OCI-LY7 (cell line): ENCODE measurements around the gene EVI5. TPM values are rescaled to one million over a fixed set of nuclear protein-coding genes. Genes with fewer than 3 reads are reported as not detected.

Experiments
- BruUV-seq: library from RNA; stranded (reverse); fragments of 400-500 nt; replicated peaks from 2 replicates; lab custom pipeline; 2021; lab: Mats Ljungman, UMichigan
- CTCF ChIA-PET: fragments of 300-600 bp; sonication (Branson Sonifier 250); formaldehyde crosslinking; loops from one replicate; lab custom pipeline; 2022; ENCODE audit warnings: antibody characterized with exemption; ENCODE audit not compliant: unreplicated experiment; lab: Charles Lee
- POLR2A ChIA-PET: fragments of 300-600 bp; sonication (Branson Sonifier 250); formaldehyde crosslinking; loops from one replicate; lab custom pipeline; 2022; ENCODE audit warnings: antibody characterized with exemption; lab: Charles Lee
- DNase-seq: peaks from one replicate; pipeline ENCODE4 v3.0.0-alpha.2; 2015; ENCODE audit warnings: low spot score
- H2AFZ ChIP-seq: fragments of 200-600 bp; sonication (generic), shearing (Covaris generic); 2 replicates; pipeline ENCODE4 v1.6.1; 2014; ENCODE audit warnings: mild to moderate bottlenecking, antibody characterized with exemption, low read length, moderate library complexity
- H3K27ac ChIP-seq: fragments of 200-600 bp; sonication (generic); 2 replicates; pipeline ENCODE4 v1.5.1; 2014; ENCODE audit warnings: mixed run types, low read depth, mild to moderate bottlenecking, moderate library complexity, low read length, inconsistent platforms; ENCODE audit not compliant: poor library complexity, severe bottlenecking
- H3K36me3 ChIP-seq: fragments of 200-600 bp; sonication (generic); 2 replicates; pipeline ENCODE4 v1.6.1; 2014; ENCODE audit warnings: mild to moderate bottlenecking, antibody characterized with exemption, low read length, moderate library complexity, mixed read lengths; ENCODE audit not compliant: insufficient read depth
- H3K4me1 ChIP-seq: fragments of 200-600 bp; sonication (generic); 2 replicates; pipeline ENCODE4 v1.5.1; 2014; ENCODE audit warnings: mild to moderate bottlenecking, low read length; ENCODE audit not compliant: insufficient read depth, poor library complexity, severe bottlenecking
- H3K4me2 ChIP-seq: fragments of 200-600 bp; sonication (generic); 2 replicates; pipeline ENCODE4 v1.6.1; 2014; ENCODE audit warnings: mild to moderate bottlenecking, low read length
- H3K4me3 ChIP-seq: fragments of 200-600 bp; sonication (generic); 2 replicates; pipeline ENCODE4 v1.5.1; 2014; ENCODE audit warnings: mild to moderate bottlenecking, low read depth, low read length; ENCODE audit not compliant: poor library complexity, severe bottlenecking
- H3K79me2 ChIP-seq: fragments of 200-600 bp; sonication (generic); 2 replicates; pipeline ENCODE4 v1.6.1; 2016; ENCODE audit warnings: low read depth, mild to moderate bottlenecking, low read length, moderate library complexity, mixed read lengths; ENCODE audit not compliant: insufficient read depth
- H3K9me2 ChIP-seq: fragments of 200-600 bp; sonication (generic); 2 replicates; pipeline ENCODE4 v1.6.1; 2016; ENCODE audit warnings: mild to moderate bottlenecking, low read length, mixed read lengths; ENCODE audit not compliant: insufficient read depth
- H3K9me3 ChIP-seq: fragments of 200-600 bp; sonication (generic); 2 replicates; pipeline ENCODE4 v1.6.1; 2014; ENCODE audit warnings: mild to moderate bottlenecking, mixed run types, low read length, mixed read lengths
- H4K20me1 ChIP-seq: fragments of 200-600 bp; sonication (generic); 2 replicates; pipeline ENCODE4 v1.6.1; 2014; ENCODE audit warnings: mild to moderate bottlenecking, antibody characterized with exemption, low read length, moderate library complexity, mixed read lengths; ENCODE audit not compliant: insufficient read depth
- EZH2phosphoT487 ChIP-seq: fragments of 200-600 bp; sonication (generic); IDR thresholded peaks from 2 replicates; pipeline ENCODE4 v1.6.1; 2018; ENCODE audit warnings: low read depth, borderline replicate concordance, mild to moderate bottlenecking, mixed run types, antibody characterized with exemption, low read length, moderate library complexity, mixed read lengths
- intact Hi-C: fragments of 100-400 bp; cut with micrococcal nuclease; formaldehyde crosslinking; loops from one replicate; pipeline ENCODE4 v1.10.0; 2022; ENCODE audit not compliant: unreplicated experiment
- total RNA-seq, 2 experiments: library from RNA; depleted of rRNA in 1 of 2; stranded (reverse); fragments of >200 nt in 1 of 2; shearing (Covaris generic) in 1 of 2; gene quantifications; 2 replicates each; pipeline ENCODE4 v1.2.3, GENCODE V29; 2014 to 2022
- TF ChIP-seq, protein P1 (sequence below): fragments of 200-600 bp; sonication (generic); conservative IDR thresholded peaks from 2 replicates; pipeline ENCODE4 v1.5.1; 2014; ENCODE audit warnings: mild to moderate bottlenecking, antibody characterized with exemption, low read length, moderate library complexity, mixed read lengths

EVI5 gene
- total RNA-seq, 2 experiments from 2014 or later, result 15.1 to 27.8 TPM

DNA sequence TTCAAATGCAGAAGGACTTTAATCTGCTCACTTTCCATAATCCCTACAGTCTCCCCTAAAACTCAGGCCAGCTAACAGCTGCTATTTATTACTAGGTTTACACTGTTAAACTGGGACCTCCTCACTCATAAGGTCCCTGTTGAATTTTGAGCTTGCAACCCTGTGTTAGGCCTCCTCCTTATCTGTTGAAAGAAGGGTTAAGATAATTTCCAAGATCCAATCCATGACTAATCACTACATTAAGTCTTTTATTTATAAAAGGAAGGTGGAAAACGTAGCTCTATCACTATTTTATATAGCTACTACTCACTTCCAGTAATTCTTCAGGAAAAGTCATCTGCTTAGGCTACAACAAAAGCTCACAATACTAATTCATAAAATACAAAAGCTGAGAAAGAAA is 79.5 kb downstream of the EVI5 start:
- Histone ChIP-seq H3K79me2 (no peaks in the 10 kb centered on the region), H3K4me2 (no peak overlapping the region), H3K4me1 (no peaks in the 10 kb centered on the region), H4K20me1 (no peaks in the 10 kb centered on the region), H3K9me2 (no peaks in the 10 kb centered on the region), H3K36me3 (no peaks in the 10 kb centered on the region), H3K9me3 (no peaks in the 10 kb centered on the region), H3K4me3 (no peak overlapping the region), H3K27ac (no peak overlapping the region), H2AFZ (no peak overlapping the region)
- no peak for DNase-seq
- no TSS peak for BruUV-seq
- ChIA-PET POLR2A (interaction anchor here (0.6 to 1.8 kb wide), 11 partner anchors 9 to 1001 kb away, joined by 3 to 8 read pairs (median 4); no protein-coding TSS in a partner anchor), CTCF (interaction anchor here (0.9 kb wide), 1 partner anchor 44 kb away, joined by 3 read pairs; no protein-coding TSS in a partner anchor)
- intact Hi-C loops, result no loop called here
- no peak for TF ChIP-seq EZH2phosphoT487
- TF ChIP-seq, protein P1, sequence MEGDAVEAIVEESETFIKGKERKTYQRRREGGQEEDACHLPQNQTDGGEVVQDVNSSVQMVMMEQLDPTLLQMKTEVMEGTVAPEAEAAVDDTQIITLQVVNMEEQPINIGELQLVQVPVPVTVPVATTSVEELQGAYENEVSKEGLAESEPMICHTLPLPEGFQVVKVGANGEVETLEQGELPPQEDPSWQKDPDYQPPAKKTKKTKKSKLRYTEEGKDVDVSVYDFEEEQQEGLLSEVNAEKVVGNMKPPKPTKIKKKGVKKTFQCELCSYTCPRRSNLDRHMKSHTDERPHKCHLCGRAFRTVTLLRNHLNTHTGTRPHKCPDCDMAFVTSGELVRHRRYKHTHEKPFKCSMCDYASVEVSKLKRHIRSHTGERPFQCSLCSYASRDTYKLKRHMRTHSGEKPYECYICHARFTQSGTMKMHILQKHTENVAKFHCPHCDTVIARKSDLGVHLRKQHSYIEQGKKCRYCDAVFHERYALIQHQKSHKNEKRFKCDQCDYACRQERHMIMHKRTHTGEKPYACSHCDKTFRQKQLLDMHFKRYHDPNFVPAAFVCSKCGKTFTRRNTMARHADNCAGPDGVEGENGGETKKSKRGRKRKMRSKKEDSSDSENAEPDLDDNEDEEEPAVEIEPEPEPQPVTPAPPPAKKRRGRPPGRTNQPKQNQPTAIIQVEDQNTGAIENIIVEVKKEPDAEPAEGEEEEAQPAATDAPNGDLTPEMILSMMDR, result no peak

DNA sequence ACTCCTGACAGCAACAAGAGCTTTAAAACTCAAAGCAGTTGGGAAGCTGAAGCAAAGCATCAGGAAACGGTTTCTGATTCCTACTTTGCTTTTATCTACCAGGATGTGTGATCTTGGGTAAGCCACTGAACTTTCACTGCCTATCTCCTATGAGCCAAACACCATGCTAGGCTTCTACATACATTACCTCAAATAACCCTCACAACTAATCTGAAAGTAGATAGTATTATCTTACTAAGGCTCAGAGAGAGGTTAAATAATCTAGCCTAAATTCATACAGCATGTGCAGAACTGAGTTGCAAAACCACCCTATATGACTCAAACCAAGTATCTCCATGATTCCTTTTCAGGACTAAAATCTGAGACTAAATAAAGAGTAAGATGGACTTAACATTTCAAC is 83.8 kb downstream of the EVI5 start:
- CTCF ChIA-PET, result no interaction called here
- Histone ChIP-seq H3K9me2 (no peaks in the 10 kb centered on the region), H3K9me3 (no peaks in the 10 kb centered on the region), H4K20me1 (no peaks in the 10 kb centered on the region), H3K4me2 (no peak overlapping the region), H3K4me1 (no peaks in the 10 kb centered on the region), H3K4me3 (no peak overlapping the region), H3K36me3 (no peaks in the 10 kb centered on the region), H3K27ac (no peak overlapping the region), H3K79me2 (no peaks in the 10 kb centered on the region), H2AFZ (no peak overlapping the region)
- BruUV-seq, result no TSS peak
- POLR2A ChIA-PET, result interaction anchor here (0.5 to 1.3 kb wide), 3 partner anchors 9 to 113 kb away, joined by 3 to 5 read pairs (median 3); no protein-coding TSS in a partner anchor
- intact Hi-C loops, result no loop called here
- TF ChIP-seq, protein P1, result no peak
- TF ChIP-seq EZH2phosphoT487, result no peak
- no peak for DNase-seq

DNA sequence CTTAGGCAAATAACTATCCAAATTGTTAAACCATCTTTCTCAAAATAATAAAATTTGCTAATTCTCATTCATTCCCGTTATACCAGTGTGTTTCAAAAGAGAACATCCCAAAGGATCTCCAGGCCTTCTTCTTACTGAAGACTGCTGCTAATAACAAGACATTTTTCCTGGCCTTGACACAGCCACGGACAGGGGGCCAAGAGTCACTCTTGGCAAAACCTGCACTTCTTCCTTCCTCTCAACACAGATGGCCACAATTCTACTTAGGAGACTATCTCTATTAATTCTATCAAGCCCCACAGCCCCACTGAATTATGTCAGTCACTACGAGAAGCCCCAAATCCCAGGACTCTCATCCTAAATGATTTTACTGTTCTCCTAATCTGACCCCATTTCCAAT is 86.0 kb downstream of the EVI5 start:
- H3K9me3 ChIP-seq, result no peaks in the 10 kb centered on the region
- CTCF ChIA-PET, result no interaction called here
- H3K9me2 ChIP-seq, result no peaks in the 10 kb centered on the region
- intact Hi-C loops, result no loop called here
- no peaks in the 10 kb centered on the region for H4K20me1 ChIP-seq
- H3K27ac ChIP-seq, result no peak overlapping the region
- H3K36me3 ChIP-seq, result peaks cover 9% of the 10 kb centered on the region
- H3K4me2 ChIP-seq, result no peak overlapping the region
- H2AFZ ChIP-seq, result no peak overlapping the region
- H3K4me3 ChIP-seq, result no peak overlapping the region
- no peaks in the 10 kb centered on the region for H3K79me2 ChIP-seq
- no peak for DNase-seq
- H3K4me1 ChIP-seq, result no peaks in the 10 kb centered on the region
- no peak for TF ChIP-seq EZH2phosphoT487
- TF ChIP-seq, protein P1, result no peak
- POLR2A ChIA-PET, result no interaction called here
- no TSS peak for BruUV-seq
